Hindlimb muscle (tissue), 1 donor: Measurements from ENCODE around the gene RPL11. TPM values are rescaled to one million over a fixed set of nuclear protein-coding genes. Genes with fewer than 3 reads are reported as not detected.
"Not testable (repeated sequence)": the region's sequence is repeated elsewhere in the genome, so short reads cannot be mapped to it uniquely, and the experiment has no call there.

Experiments
- DNase-seq: peaks from one replicate; pipeline ENCODE4 v3.0.0-alpha.2; 2013
- polyA plus RNA-seq: library from polyadenylated mRNA; unstranded; fragments of 120-200 nt; gene quantifications from one replicate; pipeline ENCODE4 v1.2.1, GENCODE V29; 2013; ENCODE audit not compliant: insufficient read length

The RPL11 gene
- polyA plus RNA-seq, 1 donor: 2,860 TPM

DNA sequence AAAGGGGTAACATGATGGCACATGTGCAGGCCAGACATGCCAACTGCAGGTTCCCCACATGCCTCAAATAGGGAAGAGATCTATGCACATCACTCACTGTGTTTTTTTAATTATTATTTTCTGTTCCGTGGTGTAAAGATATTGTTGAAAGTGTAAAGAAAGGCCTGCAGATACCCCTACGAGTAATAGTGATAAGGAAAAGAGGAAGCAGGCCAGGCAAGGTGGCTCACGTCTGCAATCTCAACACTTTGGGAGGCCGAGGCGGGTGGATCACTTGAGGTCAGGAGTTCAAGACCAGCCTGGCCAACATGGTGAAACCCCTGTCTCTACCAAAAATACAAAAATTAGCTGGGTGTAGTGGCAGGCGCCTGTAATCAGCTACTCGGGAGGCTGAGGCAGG, 6.4 kb upstream of the RPL11 start:
- not testable (repeated sequence) for DNase-seq

DNA sequence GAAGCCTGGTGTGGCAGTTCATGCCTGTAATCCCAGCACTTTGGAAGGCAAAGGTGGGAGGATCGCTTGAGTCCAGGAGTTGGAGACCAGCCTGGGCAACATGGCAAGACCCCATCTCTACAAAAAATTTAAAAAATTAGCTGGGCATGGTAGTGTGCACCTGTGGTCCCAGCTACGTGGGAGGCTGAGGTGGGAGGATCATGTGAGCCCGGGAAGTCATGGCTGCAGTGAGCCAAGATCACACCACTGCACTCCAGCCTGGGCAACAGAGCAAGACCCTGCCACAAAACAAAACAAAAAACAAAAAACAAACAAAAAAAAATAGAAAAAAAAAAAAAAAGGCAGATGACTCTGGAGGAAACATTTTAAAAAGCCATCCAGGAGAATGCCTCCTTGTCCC, 3.9 kb upstream of the RPL11 start:
- DNase-seq: not testable (repeated sequence)

DNA sequence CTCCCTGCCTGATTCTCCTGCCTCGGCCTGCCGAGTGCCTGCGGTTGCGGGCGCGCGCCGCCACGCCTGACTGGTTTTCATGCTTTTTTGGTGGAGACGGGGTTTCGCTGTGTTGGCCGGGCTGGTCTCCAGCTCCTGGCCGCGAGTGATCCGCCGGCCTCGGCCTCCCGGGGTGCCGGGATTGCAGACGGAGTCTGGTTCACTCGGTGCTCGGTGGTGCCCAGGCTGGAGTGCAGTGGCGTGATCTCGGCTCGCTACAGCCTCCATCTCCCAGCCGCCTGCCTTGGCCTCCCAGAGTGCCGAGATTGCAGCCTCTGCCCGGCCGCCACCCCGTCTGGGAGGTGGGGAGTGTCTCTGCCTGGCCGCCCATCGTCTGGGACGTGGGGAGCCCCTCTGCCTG, 3.3 kb upstream of the RPL11 start:
- not testable (repeated sequence) for DNase-seq

DNA sequence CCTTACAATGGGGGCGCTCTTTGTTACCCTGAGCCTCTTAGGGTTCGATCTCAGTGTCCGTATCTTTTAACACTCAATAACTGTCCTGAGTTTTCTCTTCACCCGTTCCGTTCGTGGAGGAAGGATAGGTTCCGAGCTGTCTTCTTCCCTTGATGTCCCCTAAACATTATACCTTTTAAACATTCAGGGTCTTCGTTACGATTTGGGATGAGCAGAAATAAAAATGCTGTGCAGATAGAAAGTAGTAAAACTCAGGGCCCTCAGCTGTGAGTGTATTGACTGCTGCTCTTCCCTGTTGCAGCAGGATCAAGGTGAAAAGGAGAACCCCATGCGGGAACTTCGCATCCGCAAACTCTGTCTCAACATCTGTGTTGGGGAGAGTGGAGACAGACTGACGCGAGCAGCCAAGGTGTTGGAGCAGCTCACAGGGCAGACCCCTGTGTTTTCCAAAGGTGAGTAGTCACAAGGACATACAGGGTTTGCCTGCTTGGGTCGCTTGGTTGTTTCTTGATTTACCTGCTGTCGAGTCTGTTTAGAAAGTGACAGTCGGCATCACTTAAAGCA, 784 bp downstream of the RPL11 start:
- DNase-seq: no peak

DNA sequence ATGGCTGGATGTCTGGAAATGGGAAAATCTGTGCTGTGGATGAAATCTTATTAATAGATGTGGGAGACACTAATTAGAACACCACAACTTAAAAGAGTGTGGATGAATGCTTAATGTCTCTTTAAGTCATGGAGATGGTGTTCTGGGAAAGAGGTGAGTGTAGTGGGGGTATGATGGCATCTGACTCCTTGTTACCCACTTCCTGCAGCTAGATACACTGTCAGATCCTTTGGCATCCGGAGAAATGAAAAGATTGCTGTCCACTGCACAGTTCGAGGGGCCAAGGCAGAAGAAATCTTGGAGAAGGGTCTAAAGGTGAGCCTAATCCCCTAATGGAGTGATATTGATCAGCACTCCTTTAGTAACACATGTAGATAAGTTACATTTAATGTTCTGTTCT, 2.0 kb downstream of the RPL11 start:
- no peak for DNase-seq

DNA sequence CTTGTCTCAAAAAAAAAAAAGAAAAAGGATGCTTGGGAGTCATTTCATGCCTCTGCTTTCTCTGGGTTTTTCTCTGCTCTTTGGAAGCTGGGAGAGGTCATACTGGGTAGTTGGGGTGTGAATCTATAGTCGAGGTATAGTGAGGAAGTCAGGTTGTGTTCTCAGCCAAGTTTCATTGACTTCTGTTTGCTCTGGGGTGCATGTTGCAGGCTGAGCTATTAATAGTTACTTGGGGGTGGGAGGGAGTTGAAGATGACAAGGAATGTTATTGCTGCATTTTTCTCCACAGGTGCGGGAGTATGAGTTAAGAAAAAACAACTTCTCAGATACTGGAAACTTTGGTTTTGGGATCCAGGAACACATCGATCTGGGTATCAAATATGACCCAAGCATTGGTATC, 2.8 kb downstream of the RPL11 start:
- DNase-seq: no peak

DNA sequence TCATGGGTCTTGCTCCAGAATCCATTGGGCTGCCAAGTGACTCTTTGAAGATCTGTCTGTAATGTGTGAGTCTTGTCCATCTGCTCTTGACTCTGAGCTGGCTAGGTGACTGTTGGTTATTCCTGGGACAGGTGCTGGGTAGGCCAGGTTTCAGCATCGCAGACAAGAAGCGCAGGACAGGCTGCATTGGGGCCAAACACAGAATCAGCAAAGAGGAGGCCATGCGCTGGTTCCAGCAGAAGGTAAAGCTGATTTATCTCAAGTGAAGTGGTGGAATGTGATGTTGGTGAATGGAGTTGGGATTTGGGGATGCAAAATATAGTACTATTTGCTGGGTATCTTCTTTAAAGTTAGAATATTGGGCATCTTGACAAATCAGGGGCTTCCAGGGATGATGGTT, 4.1 kb downstream of the RPL11 start:
- DNase-seq: no peak

DNA sequence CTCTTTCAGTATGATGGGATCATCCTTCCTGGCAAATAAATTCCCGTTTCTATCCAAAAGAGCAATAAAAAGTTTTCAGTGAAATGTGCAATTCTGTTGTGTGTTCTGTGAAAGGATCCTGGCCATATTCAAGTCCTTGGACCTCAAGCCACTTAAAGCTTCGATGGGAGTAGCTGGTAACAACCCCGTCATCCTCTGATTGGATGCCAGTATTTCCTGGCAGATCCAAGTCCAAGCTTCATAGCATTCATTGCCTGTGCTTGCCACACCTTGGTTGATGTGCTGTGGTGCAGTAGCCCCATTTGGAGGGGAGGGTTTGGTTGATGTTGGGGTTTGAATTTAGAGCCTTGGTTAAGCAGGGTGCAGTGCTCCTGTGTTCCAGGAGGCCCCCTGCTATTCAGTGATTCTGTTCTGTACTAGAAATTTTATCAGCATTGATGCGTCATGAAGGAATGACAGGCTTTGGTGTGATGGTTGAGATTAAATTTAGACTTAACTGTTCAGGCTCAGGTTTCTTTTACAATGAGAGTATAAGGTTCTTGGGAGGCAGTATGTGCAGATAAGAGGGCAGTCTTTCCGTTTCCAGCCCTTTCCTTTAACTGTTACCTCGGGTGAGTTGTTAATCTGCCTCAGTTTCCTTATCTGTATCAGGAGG, 4.9 kb downstream of the RPL11 start:
- DNase-seq: no peak

DNA sequence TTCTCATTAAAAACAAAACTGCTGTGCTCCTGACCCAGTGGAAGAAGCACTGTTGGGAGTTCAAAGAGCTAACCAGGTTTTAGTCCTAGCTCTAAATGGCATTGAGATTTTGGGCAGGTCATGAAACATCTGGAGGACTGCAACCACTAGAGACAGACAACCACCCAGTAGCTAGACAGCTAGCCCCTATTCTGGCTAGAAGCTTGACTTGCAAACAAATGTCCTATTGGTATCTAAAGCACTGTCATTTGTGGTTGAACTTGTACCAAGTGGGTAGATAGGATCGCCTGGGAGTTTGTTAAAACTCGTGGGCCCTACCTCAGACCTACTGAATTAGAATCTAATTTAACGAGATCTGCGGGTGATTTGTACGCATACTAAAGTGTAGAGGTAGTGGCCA, 6.9 kb downstream of the RPL11 start:
- DNase-seq: no peak

DNA sequence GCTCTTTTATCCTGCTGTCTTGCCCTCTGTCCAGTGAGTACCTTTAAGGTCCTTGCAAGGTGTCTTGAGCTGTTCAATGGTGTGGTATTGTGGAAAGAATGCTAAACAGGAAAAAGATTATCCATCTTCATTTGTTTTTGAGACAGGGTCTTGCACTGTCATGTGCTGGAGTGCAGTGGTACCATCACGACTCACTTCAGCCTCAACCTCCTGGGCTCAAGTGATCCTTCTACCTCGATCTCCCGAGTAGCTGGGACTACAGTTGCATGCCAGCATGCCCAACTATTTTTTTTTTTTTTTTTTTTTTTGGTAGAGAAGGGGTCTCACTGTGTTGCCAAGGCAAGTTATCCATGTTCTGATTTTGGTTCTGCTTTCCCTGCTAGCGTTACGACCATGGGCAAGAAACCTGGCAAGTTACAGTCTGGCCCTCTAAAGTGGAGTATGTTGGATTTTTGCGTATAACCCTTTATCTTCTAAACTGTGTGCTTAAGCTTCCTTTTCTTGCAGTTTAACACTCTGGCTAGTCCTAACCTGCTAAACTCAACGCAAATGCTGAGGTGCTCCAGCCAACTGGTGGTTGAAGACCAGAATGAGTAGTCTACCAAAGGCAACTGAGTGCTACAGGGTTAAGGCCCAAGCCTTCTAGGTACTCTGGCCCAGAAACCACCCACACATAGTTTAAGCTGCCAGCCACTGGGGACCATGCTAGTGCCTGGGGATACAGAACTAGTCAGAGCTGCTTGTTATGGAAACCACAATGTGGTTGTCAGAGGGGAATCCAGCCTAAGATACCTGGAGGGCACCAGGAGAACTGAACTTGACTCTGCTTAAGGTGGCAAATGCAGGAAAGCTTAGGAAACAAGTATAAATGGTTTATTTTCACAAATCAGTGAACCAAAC, 7.9 kb downstream of the RPL11 start:
- DNase-seq: no peak

DNA sequence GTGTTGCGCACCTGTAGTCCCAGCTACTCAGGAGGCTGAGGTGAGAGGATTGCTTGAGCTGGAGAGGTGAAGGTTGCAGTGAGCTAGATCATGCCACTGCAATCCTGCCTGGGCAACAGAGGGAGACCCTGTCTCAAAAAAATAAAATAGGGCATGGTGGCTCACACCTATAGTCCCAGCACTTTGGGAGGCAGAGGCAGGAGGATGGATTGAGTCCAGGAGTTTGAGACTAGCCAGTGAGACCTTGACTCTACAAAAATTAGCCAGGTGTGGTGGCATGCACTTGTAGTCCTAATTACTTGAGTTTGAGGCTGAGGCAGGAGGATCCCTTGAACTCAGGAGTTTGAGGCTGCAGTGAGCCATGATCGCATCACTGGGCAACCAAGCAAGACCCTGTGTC, 9.7 kb downstream of the RPL11 start:
- DNase-seq: no peak

DNA sequence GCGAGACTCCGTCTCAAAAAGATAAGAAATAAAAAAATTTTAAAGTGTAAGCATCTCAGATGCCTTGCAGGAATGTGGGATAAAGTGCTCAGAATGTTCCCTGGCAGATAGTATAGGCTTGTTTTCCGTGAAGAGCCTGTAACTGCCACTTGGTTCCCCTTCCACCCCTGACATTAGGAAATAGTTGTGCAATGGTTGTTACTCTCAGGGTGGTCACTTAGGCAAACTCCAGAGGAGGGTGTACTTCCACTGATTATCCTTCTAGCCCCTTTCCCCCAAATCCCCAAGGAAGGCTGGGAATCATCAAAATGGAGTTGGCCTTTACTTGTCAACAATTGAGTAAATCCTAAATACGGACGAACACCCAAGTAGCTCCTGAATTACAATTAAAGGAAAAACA, 10.4 kb downstream of the RPL11 start:
- DNase-seq: no peak

DNA sequence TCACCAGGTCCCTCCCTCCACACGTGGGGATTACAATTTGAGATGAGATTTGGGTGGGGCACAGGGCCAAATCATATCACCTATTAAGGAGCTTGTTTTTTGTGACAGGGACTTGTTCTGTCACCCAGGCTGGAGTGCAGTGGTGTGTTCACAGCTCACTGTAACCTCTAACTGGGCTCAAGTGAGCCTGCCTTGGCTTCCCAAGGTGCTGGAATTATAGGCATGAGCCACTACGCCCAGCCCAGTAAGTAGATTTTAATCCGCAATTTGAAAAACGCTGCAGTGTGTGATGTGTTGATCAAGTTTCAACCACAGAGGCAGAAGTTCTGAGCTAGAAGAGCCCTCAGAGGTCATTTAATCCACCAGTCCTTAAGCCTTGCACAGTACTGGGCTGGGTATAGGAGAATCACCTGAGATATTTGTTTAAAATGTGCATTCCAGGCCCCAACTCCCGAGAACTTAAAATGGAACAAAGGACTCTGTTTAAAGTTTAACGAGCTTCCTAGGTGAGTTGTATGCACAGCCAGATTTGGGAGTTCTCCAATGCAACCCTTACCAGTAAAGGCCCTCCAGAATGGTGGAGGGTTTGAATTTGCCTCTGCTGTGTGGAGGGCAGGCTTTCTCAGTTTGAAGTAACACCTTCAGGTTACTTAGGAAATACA, 13.4 kb downstream of the RPL11 start:
- DNase-seq: no peak

DNA sequence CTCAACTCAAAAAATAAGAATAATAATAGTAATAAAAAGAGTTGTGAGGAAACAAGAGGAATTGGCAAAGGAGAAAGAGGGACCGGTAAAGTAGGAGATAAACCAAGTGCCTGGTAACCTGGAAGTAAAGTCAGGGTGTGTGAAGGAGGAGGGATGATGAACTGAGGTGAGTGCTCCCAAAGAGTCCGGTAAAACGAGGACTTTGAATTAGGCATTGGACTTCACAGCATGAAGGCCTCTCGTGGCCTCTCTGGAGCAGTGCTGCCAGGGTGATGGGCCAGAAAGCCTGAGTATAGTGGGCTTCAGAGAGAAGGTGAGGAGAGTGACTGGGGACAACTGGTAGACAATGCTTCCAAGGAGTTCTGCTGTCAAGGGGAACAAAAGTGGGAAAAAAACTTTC, 17.6 kb downstream of the RPL11 start:
- no peak for DNase-seq

DNA sequence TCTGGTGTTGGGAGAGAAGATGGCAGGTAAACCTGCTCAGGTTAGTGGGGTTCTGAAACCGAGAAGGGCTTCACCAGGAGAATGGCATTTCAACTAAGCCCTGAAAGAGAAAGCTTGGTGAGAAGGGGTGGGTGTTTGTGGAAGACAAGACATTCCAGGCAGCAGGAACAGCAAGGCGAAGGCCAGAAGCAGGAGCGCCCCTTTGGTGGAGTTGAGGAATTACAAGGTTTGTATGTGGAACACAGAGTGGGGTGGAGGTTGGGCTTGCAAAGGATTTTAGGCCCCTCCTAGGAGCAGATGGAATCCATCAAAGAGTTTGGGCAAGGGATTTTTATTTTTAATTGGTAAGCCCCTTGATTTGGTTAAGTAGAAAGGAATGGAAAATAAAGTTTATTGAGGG, 26.9 kb downstream of the RPL11 start:
- DNase-seq: no peak

DNA sequence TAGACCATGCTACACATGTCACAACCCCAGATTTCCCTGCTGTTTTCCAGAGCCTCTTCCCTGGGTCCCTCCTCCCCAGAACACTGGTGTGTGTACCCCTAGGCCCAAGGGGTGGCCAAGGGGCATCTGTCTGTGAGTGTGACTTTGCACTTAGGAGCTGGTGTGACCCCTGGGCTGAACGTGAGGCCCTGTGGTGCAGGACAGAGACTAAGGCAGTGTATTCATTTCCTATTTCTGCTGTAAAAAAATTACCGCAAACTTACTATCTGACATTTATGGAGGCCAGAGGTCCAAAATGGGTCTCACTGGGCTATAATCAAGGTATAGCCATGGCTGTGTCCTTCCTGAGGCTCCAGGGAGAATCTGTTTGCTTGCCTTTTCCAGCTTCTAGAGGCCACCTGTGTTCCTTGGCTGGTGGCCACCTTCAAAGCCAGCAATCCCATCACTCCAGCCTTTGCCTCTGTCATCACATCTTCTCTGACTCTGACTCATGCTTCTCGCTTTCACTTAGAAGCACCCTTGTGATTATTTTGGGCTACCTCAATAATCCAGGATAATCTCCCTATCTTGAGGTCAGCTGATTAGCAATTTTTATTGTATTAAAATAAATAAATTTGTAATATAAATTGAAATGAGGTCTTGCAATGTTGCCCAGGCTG, 27.7 kb downstream of the RPL11 start:
- no peak for DNase-seq

DNA sequence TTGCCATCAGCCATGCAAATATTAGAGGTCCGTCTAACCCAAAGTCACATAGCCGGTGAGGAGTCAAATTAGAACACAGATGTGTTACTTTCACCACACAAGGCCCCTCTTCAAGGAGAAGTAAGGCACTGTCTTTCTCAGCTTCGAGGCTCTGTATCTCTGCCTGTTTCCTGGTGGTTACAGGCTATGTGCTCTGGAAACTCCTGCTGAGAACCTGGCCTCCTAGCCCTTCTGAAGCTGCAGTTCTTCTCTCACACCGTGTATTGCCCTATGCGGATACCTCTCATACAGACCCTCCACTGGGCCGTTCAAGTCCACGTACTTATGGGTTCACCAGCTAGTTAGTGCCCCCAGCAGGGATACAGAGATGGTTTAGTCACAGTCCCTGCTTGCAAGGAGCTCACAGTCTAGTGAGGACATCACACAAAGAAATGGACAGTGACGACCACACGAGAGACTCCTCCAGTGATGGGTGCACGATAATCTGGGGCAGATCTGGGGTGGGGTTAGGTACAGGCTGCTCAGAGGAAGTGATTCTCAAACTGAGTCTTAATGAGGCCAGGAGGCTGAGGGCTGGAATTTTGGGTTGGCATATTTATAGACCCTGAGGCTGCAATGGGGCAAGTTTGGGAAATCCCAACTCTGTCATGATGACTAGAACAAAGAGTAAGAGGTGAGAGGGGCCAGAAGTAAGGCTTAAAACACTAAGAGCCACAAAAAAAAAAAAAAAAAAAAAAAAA, 28.8 kb downstream of the RPL11 start:
- no peak for DNase-seq

DNA sequence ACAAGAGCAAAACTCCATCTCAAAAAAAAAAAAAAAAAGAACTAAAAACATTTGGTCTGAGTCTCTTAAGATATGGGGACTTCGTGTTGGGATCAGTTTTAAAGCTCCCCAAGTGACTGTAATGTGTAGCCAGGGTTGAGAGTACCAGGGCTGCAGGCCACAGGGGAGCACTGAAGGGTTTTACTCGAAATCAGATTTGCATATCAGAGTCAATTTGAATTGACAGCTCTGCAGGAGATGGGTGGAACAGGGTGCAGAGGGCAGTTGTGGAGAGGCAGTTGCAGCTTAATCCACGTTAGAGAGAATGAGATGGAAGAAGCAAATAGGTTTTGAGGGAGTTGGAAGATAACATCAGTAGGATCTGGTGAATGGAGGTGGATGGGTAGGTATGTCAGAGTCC, 31.0 kb downstream of the RPL11 start:
- no peak for DNase-seq

DNA sequence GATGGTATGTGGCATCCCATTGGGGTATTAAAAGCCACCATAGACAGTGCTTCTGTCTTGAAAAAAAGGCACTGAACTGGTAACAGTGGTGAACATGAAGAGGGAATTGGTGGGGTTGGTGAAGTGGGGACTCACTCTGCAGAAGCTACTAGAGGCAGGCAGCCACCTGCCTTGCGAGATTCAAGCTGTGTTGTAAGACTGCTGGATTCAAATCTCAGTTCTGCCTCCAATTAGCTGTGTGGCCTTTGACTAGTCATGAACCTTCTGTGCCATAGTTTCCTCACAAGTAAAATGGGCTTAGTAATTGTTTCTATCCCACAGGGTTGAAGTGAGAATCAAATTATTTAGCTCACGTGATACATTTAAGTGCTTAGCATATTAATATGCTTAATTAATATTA, 35.1 kb downstream of the RPL11 start:
- DNase-seq: no peak

DNA sequence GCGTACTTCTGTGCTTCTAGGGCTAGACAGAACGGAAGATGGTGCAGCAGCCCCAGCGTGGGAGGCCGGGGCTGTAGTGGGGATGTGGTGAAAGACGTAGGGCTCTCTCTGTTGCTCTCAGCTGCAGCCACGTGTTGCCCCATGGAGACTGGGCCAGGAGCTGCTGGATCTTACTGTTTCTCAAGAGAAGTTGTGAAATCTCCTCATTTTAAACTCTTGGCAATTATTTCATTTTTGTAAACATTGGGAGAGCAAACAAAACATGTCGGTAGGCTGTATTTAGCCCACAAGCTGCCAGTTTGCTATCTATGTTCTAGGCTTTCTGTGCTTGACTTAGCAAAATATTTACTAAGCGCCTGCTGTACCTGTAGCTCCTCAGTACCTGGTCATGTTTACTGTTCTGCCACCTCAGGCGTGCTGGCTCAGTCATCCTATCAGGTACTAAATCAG, 35.8 kb downstream of the RPL11 start:
- DNase-seq: no peak

DNA sequence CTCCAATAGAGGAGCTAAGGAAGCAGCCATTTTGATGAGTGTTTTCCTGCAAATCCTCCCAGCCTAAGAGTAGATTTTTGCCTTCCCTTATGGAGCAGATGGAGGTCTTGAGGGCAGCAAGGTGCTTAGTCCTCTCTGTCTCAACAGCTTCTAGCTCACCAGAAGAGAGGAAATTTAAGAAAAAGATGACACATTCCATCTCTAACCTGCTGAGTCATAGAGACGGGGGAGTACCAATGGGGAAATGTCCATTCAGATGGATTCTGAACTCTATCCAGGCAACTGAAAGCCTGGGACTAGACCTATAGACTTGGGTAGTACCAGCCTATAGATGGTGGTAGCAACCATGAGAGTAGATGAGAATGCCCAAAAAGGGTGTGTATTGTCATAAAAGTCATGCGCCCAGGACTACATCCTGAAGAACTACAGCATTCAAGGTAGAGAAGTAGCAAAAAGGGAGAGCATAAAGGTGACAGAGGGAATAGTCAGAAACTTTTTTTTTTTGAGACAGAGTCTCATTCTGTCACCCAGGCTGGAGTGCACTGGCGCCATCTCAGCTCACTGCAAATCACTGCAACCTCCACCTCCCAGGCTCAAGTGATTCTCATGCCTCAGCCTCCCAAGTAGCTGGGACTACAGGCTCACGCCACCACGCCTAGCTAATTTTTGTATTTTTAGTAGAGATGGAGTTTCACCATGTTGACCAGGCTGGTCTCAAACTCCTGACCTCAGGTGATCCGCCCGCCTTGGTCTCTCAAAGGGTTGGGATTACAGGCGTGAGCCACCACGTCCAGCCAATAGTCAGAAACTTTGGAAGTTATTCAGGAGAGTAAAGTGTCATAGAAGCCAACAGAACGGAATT, 41.0 kb downstream of the RPL11 start:
- DNase-seq: no peak
